Adrenal gland (tissue), 12 donors: ENCODE measurements around the gene RPL22. TPM values are rescaled to one million over a fixed set of nuclear protein-coding genes. Genes with fewer than 3 reads are reported as not detected.

Source experiments
- DNase-seq, 7 donors: peaks; one replicate each; pipeline ENCODE4 v3.0.0-alpha.2; 2019 to 2020
- H3K27ac ChIP-seq, 5 donors: fragments of 200-600 bp; sonication (generic) in 4 of 5; 1 replicate in 3 of 5; 2 replicates in 2 of 5; pipeline versions ENCODE4 v1.5.1 to v1.8.0; 2016 to 2020; ENCODE audit warnings: mild to moderate bottlenecking in 1 of 5
- H3K27me3 ChIP-seq: fragments of 200-600 bp; 2 replicates; pipeline ENCODE4 v1.8.0; 2021
- H3K36me3 ChIP-seq, 2 donors: fragments of 200-600 bp; replicated peaks in 1 of 2; 1 replicate in 1 of 2; 2 replicates in 1 of 2; pipeline versions ENCODE4 v1.5.1 to v1.8.0; 2018 to 2022
- H3K4me1 ChIP-seq, 2 donors: fragments of 200-600 bp; replicated peaks in 1 of 2; 1 replicate in 1 of 2; 2 replicates in 1 of 2; pipeline versions ENCODE4 v1.5.1 to v1.8.0; 2018 to 2021
- H3K4me3 ChIP-seq, 4 donors: fragments of 200-600 bp; sonication (generic) in 3 of 4; one replicate each; pipeline ENCODE4 v1.5.1; 2016 to 2018
- H3K9me3 ChIP-seq, 3 donors: fragments of 200-600 bp; sonication (generic) in 1 of 3; replicated peaks in 1 of 3; 1 replicate in 2 of 3; 2 replicates in 1 of 3; pipeline versions ENCODE4 v1.5.1 to v1.8.0; 2016 to 2021
- CTCF ChIP-seq, 6 experiments: fragments of 450-650 bp in 4 of 6; fragments of 200-600 bp in 2 of 6; sonication (generic) in 1 of 6; IDR thresholded peaks; 1 replicate in 5 of 6; 2 replicates in 1 of 6; pipeline versions ENCODE4 v1.5.1 to v1.8.0; 2016 to 2021; ENCODE audit warnings: antibody characterized with exemption in 6 of 6, mild to moderate bottlenecking in 2 of 6, moderate library complexity in 1 of 6
- POLR2A ChIP-seq, 2 donors: fragments of 450-650 bp; IDR thresholded peaks; one replicate each; pipeline ENCODE4 v1.6.1; 2017; ENCODE audit warnings: antibody characterized with exemption in 2 of 2, mild to moderate bottlenecking in 2 of 2, moderate library complexity in 1 of 2
- WGBS, 4 donors: extraction: QIAGEN DNeasy Blood & Tissue Kit in 2 of 4; methylation state at CpG; one replicate each; pipeline versions ENCODE4 v1.1.5 to v1.1.7; 2013 to 2017; 5-methylcytosine and 5-hydroxymethylcytosine counted together
- intact Hi-C, 2 donors: fragments of 100-400 bp; cut with DNase I; formaldehyde crosslinking; loops; one replicate each; pipeline versions ENCODE4 v1.14.1 to v1.15.0; 2022 to 2023
- polyA plus RNA-seq, 3 donors: library from polyadenylated mRNA; stranded (reverse); fragments of 200-250 nt in 2 of 3; fragments of 350-450 nt in 1 of 3; fragmentation: Illumina TruSeq in 1 of 3; extraction: RNeasy Lipid Tissue Mini Kit (QIAGEN cat#74804) in 1 of 3; gene quantifications; one replicate each; pipeline ENCODE4 v1.2.3, GENCODE V29; 2013 to 2014
- total RNA-seq, 9 donors: library from RNA; depleted of rRNA in 4 of 9; stranded (reverse); fragments of >200 nt in 4 of 9; fragments of 120-200 nt in 1 of 9; fragmentation: NEBNext Ultra II Directional in 1 of 9; extraction: Animal tissue kit (Norgen Biotek cat#: 25700) in 1 of 9; gene quantifications; one replicate each; pipeline versions ENCODE4 v1.1.0 to v1.2.4, GENCODE V29; 2013 to 2023
- donor health status: healthy with polysubstance abuse.
- donor health status: Bipolar disorder and iron deficiency.
- donor health status: DM: yes; HTN: yes; CAD: no.
- donor health status: DM: no; HTN: no; CAD: no.
- donor health status: DM: no; HTN: no; CAD: no.
- donor health status: DM: yes; HTN: yes; CAD: no.

RPL22 gene
- total and polyA plus RNA-seq, 12 donors, result 78.5 to 898 (median 305) TPM

- DNase-seq, result no peak
- Histone ChIP-seq H3K27me3 (peaks cover 4% of the 10 kb centered on the region), H3K4me3 (no peak overlapping the region), H3K9me3 (no peaks in the 10 kb centered on the region), H3K4me1 (no peaks in the 10 kb centered on the region), H3K27ac (no peak overlapping the region), H3K36me3 (no peaks in the 10 kb centered on the region)
- TF ChIP-seq CTCF (IDR thresholded peaks at IDR 0.05) (no peak), POLR2A (IDR thresholded peaks at IDR 0.05) (no peak)
- 70 to 79% (median 76%) methylated on average over 19 of the region's 19 CpGs for WGBS, 4 donors
- intact Hi-C loops, result no loop called here
Measured at GRCh38 chr1:6163973-6164617, 35.3 kb downstream of the RPL22 start.

- no peak for TF ChIP-seq POLR2A (IDR thresholded peaks at IDR 0.05)
- TF ChIP-seq CTCF (IDR thresholded peaks at IDR 0.05), result no peak
- Histone ChIP-seq H3K4me3 (no peak overlapping the region), H3K36me3 (no peaks in the 10 kb centered on the region), H3K27me3 (peaks cover 4% of the 10 kb centered on the region), H3K4me1 (no peaks in the 10 kb centered on the region), H3K27ac (no peak overlapping the region), H3K9me3 (no peaks in the 10 kb centered on the region)
- WGBS, 4 donors, result 76 to 79% (median 77%) methylated on average over 15 of the region's 15 CpGs
- DNase-seq, result no peak
- intact Hi-C loops, result no loop called here
Measured at GRCh38 chr1:6163191-6163972, 36.0 kb downstream of the RPL22 start.

GRCh38 chr1:6162773-6163172 is 36.6 kb downstream of the RPL22 start:
- Histone ChIP-seq H3K36me3 (no peaks in the 10 kb centered on the region), H3K27me3 (peaks cover 4% of the 10 kb centered on the region), H3K27ac (no peak overlapping the region), H3K9me3 (no peaks in the 10 kb centered on the region), H3K4me3 (no peak overlapping the region), H3K4me1 (no peaks in the 10 kb centered on the region)
- TF ChIP-seq POLR2A (IDR thresholded peaks at IDR 0.05) (no peak), CTCF (IDR thresholded peaks at IDR 0.05) (peak in 1 of 6 experiments; percentile 16)
- intact Hi-C loops, result no loop called here
- peak in 1 of 7 donors; percentile 76 for DNase-seq
- 48 to 63% (median 55%) methylated on average over 8 to 13 of the region's 13 CpGs for WGBS, 4 donors

- no peak for DNase-seq
- H3K4me1 ChIP-seq, result no peaks in the 10 kb centered on the region
- intact Hi-C loops, result no loop called here
- H3K36me3 ChIP-seq, result no peaks in the 10 kb centered on the region
- no peak for TF ChIP-seq POLR2A (IDR thresholded peaks at IDR 0.05)
- TF ChIP-seq CTCF (IDR thresholded peaks at IDR 0.05), result no peak
- no peaks in the 10 kb centered on the region for H3K9me3 ChIP-seq
- 68 to 79% (median 74%) methylated on average over 5 to 7 of the region's 7 CpGs for WGBS, 4 donors
- H3K27ac ChIP-seq, result no peak overlapping the region
- no peak overlapping the region for H3K4me3 ChIP-seq
- H3K27me3 ChIP-seq, result peaks cover 4% of the 10 kb centered on the region
Measured at GRCh38 chr1:6162341-6162740, 37.1 kb downstream of the RPL22 start.
